Measurements from ENCODE around the gene AGXT.

Gene AGXT

DNA sequence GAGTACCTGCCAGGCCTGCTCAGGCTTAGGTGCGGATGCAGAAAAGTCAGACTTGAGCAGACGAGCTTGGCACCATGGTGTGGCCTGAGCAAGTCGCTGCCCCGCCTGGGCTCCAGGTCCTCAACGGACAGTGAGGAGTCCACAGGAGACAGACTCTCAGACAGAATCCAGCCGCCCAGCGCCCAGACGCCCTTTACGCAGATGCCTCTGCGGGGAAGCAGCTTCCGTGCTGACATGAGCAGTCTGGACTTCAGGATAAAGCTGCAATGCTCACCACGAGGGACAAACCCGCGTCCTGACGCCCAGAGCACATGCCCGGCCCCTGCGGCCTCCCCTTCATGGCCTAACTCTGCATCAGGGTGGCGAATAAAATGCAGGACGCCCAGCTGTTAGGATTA lies 30.8 kb downstream of the AGXT start:
- no peak for DNase-seq

DNA sequence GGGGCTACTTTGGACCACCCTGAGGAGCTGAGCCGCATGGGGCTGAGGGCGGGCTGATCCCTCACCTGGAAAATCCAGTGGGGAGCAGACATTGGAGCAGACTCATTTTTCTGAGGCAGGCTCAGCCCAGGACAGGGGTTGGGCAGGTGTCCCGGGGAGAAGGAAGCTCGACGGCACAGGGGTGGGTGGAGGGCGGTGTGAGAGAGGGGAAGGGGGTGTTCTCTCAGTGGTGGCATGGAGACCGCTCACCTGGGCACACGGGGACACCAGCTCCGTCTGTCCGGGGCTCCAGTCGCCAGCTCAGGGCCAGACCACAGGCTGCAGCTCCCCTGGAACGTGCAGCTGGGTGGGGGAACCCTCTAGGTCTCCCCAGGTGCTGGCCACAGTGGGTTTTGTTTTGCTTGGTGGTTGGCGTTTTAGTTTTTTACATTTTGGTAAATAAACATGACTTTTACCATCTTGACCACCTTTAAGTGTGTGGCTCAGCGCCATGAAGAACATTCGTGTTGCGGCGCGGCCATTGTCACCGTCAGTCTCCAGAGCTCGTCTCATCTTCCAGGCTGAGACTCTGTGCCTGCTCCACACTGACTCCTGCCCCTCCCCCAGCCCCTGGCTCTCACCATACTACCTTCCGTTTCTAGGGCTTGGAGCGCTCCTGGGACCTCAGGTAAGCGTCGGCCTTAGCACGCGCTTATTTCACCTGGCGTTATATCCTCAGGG lies 31.7 kb downstream of the AGXT start:
- DNase-seq = no peak

DNA sequence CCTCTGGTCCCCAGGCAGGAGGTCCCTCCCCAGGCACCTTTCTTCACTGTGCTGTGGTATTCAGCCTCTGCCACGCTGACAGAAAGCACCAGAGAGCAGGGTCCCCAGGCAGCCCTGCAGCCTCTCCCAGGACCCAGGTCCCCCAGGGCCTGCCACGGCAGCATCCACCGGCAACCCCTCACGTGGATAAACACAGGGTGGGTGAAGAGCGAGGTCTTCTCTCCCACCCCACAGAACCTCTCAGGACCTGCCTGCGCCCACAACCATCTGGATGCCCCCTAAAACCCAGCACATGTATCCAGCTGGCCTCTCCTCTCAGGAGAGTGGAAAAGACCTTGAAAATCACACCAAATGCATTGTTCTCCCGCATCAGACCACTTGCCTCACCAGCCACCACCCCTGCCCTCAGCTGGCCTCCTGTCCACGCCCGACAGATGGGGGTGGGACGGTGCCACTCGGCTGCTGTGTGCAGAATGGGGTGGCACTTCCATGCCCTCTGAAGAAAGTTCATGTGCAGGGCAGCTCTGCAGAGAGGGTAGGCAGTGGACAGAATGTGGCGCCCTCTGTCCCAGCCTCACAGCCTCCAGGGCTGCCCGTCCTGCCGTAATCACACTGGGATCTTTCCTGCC lies 33.5 kb downstream of the AGXT start:
- DNase-seq = no peak

- no peak for DNase-seq
Observed at GRCh38 chr2:240902615-240903041, 34.0 kb downstream of the AGXT start.

GRCh38 chr2:240903191-240904060 lies 34.8 kb downstream of the AGXT start:
- DNase-seq = no peak

DNA sequence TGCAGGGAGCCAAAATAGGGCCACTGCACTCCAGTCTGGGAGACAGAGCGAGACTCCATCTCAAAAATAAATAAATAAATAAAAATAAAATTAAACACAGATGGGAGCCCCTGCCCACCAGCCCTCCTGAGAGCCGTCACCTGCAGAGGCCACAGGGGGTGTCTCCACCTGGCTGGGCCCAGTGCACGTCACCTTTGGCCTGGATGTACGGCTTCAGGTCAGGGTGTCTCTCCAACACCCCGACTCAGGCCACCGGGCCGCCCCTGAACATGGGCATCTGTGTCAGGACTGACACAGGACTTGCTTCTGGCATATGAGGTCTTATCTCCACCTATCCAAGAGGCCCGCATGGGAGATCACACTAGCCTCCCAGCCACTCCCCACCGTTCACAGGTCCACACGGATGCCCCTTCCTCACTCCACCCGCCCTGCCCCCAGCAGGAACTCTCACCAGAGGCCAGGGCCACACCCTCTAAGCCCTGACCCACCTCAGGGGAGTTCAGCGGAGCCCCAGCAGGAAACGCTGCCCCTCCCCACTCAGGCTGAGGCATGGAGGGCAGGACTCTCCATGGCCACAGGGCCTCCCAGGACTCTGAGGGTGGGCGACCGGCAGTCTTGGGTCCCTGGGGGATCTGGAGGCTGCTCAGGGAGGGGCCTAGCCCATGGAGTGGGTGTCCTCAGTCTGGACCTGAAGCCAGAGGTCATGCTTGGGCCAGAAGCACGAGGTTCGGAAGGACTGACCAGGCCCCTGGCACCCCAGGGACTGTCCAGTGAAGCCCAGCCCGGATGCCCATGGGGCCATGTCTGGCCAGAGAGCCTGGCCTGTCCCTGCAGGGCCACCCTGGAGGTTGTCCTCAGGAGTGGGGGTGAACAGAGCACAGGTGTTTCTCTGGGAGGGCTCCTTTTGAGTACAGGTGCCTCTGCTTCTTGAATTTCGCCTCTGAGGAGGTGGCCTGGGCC lies 35.9 kb downstream of the AGXT start:
- no peak for DNase-seq

- no peak for DNase-seq
Observed at GRCh38 chr2:240905176-240905781, 36.7 kb downstream of the AGXT start.

GRCh38 chr2:240906141-240906910 lies 37.7 kb downstream of the AGXT start, which contains the start of gene CROCC2:
Gene CROCC2 (plus strand): TSS chr2:240906336. CDS start chr2:240906514, 178 bp downstream.
- no peak for DNase-seq

GRCh38 chr2:240906911-240907590 lies 38.4 kb downstream of the AGXT start:
- no peak for DNase-seq

- DNase-seq = no peak
Observed at GRCh38 chr2:240909216-240909974, 40.8 kb downstream of the AGXT start.

- DNase-seq = no peak
Observed at GRCh38 chr2:240911641-240912265, 43.1 kb downstream of the AGXT start.

GRCh38 chr2:240912878-240913809 lies 44.5 kb downstream of the AGXT start:
- DNase-seq = no peak

DNA sequence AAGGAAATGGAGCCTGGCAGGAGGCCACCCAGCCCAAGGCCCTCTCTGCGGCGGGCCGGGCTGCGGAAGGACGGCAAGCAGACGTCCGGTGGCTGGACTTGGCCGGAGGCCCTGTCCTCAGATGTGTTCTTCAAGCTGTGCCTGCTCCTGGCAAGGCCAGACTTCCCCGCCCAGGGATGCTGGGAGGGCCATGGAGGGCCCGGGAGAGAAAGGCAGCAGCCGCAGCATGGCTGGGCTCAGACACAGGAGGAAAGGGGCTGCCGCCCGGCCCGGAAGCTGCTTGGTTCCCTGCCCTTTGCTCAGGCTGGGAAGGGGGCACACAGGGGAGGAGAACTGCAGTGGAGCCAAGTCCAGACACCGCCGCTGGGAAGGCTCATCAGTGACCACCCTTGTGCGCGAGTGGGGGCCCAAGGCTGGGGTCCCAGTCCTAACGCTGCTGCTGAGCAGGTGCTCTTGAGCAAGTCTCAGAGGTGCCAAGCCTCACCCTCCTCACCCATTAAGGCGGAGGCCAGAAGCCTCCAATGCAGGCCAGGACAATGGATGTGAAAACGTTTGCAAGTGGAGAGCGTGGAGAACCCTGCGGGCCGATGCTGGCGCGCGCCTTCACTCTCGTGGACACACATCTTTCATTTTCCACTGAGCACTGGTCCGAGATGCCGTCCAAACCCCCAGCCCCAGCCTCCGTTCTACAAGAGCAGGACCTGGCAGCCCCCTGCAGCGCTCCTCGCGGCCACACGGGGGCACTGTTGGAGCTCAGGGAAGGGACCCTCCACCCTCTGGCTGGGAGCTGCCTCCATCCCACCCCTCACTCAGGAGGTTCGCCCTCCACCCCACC lies 45.4 kb downstream of the AGXT start:
- DNase-seq = peak; percentile 62

DNA sequence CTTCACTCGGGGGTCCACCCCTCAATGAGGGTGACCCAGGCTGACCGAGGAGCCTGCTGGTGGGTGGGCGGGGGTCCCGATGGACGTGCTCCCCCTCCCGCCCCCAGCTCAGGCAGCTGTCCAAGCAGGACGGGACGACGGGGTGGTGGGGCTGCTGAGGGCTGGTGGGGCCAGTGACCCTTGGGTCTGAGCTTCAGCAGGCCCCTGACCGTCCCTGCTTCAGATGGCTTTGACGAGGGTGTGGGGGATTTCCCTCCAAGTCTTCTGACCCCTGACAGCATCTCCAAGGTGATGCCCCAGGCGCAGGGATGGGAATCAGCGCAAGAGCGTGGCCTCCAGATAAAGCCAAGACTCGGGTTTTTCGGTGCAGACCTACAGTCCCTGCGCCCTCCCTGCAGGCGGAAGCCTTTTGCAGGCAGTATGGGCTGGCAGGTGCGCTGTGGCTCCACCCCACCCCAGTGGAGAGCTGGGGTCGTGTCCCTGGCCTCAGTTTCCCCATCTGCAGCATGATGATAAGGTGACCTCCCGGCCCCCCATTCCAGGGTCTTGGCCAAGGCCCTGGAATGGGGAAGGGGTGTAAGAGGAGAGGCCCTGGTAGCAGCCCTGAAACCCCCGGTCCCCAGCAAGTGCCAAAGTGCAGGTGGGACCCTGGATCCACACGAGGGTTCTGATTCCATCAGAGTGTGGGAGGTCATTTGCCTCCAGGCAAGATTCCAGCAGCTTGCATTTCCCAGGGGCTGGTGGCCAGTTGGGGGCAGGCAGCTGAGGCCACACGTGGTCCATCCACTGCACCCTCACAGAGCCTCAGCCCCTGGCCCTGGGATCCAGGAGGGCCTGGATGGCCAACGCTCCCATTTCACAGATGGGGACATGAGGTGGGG lies 46.3 kb downstream of the AGXT start:
- no peak for DNase-seq

DNA sequence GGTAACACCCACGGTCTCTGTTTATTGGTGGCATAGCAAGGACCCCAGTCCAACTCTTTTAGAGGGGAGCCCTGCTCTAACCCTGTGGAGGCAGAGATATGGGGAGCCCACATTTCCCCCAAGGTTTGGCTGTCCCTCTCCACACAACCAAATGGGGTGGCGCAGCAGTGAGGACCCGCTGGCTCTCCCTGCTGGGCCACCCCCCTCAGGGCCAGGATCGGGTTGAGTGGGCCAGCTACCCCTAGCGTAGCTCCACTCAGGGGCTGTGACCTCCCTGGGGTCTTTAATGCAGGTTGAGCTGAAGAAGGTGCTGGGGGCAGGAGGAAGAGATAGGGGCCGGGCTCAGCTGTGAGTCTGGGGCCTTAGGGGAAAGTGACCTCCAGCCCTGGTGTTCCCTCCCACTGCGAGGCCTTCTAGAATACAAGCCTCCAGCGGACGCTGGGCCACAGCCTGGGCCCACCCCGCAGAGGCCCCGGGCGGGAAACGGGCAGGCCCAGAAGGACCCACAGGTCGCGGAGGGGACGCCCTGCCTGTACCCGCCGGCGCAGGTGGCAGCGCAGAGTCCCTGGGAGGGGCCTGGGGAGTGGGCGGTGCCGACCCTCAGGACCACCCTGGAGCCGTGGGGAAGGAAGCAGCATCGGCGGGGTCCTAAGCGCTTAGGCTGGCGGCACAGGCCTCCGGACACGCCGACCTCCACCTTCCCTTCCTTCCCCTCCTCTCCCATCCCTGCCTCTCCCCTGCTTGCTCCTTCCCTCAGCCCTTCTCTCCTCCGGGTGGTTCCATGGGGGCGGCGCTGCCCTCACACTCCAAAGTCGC lies 47.1 kb downstream of the AGXT start:
- no peak for DNase-seq

Measured in activated gamma-delta T cell treated with Interleukin-2 at 50 U/mL for 16 hours (primary cell).